ENCODE measurements around the gene ZIC2.
"Not testable (repeated sequence)": the region's sequence is repeated elsewhere in the genome, so short reads cannot be mapped to it uniquely, and the experiment has no call there.

Gene ZIC2

GRCh38 chr13:99981735-99982035 lies at the start of gene ZIC2:
ZIC2 (plus strand) TSS chr13:99981784; CDS start chr13:99982065, 281 bp downstream.
- DNase-seq (ENCODE audit: extremely low read depth in 1 of 2, low read depth in 1 of 2), result no peak

GRCh38 chr13:99932912-99933311 lies 48.7 kb upstream of the ZIC2 start:
- no peak for DNase-seq (ENCODE audit: extremely low read depth in 1 of 2, low read depth in 1 of 2)

- no peak for DNase-seq (ENCODE audit: extremely low read depth in 1 of 2, low read depth in 1 of 2)
Measured at GRCh38 chr13:99935772-99936171, 45.8 kb upstream of the ZIC2 start.

- DNase-seq (ENCODE audit: extremely low read depth in 1 of 2, low read depth in 1 of 2), result no peak
Measured at GRCh38 chr13:99938635-99939034, 42.9 kb upstream of the ZIC2 start.

GRCh38 chr13:99941086-99941485 lies 40.5 kb upstream of the ZIC2 start:
- no peak for DNase-seq (ENCODE audit: extremely low read depth in 1 of 2, low read depth in 1 of 2)

- no peak for DNase-seq (ENCODE audit: extremely low read depth in 1 of 2, low read depth in 1 of 2)
Measured at GRCh38 chr13:99941911-99942310, 39.7 kb upstream of the ZIC2 start.

GRCh38 chr13:99944102-99944501 lies 37.5 kb upstream of the ZIC2 start:
- no peak for DNase-seq (ENCODE audit: extremely low read depth in 1 of 2, low read depth in 1 of 2)

GRCh38 chr13:99944606-99945005 lies 37.0 kb upstream of the ZIC2 start:
- DNase-seq (ENCODE audit: extremely low read depth in 1 of 2, low read depth in 1 of 2), result no peak

GRCh38 chr13:99945515-99945914 lies 36.1 kb upstream of the ZIC2 start:
- DNase-seq (ENCODE audit: extremely low read depth in 1 of 2, low read depth in 1 of 2), result not testable (repeated sequence)

GRCh38 chr13:99947666-99948065 lies 33.9 kb upstream of the ZIC2 start:
- no peak for DNase-seq (ENCODE audit: extremely low read depth in 1 of 2, low read depth in 1 of 2)

GRCh38 chr13:99948411-99948810 lies 33.2 kb upstream of the ZIC2 start:
- no peak for DNase-seq (ENCODE audit: extremely low read depth in 1 of 2, low read depth in 1 of 2)

GRCh38 chr13:99948907-99949678 lies 32.5 kb upstream of the ZIC2 start:
- DNase-seq (ENCODE audit: extremely low read depth in 1 of 2, low read depth in 1 of 2), result no peak

- no peak for DNase-seq (ENCODE audit: extremely low read depth in 1 of 2, low read depth in 1 of 2)
Measured at GRCh38 chr13:99949679-99950413, 31.7 kb upstream of the ZIC2 start.

- DNase-seq (ENCODE audit: extremely low read depth in 1 of 2, low read depth in 1 of 2), result not testable (repeated sequence)
Measured at GRCh38 chr13:99951666-99952065, 29.9 kb upstream of the ZIC2 start.

GRCh38 chr13:99953138-99953755 lies 28.3 kb upstream of the ZIC2 start:
- no peak for DNase-seq (ENCODE audit: extremely low read depth in 1 of 2, low read depth in 1 of 2)

- no peak for DNase-seq (ENCODE audit: extremely low read depth in 1 of 2, low read depth in 1 of 2)
Measured at GRCh38 chr13:99955107-99955746, 26.4 kb upstream of the ZIC2 start.

GRCh38 chr13:99955747-99956472 lies 25.7 kb upstream of the ZIC2 start:
- no peak for DNase-seq (ENCODE audit: extremely low read depth in 1 of 2, low read depth in 1 of 2)

GRCh38 chr13:99956473-99957349 lies 24.9 kb upstream of the ZIC2 start:
- DNase-seq (ENCODE audit: extremely low read depth in 1 of 2, low read depth in 1 of 2), result no peak

GRCh38 chr13:99958406-99959126 lies 23.0 kb upstream of the ZIC2 start:
- no peak for DNase-seq (ENCODE audit: extremely low read depth in 1 of 2, low read depth in 1 of 2)

Data from stimulated activated CD8-positive, alpha-beta memory T cell treated with anti-CD3 and anti-CD28 coated beads, Interleukin-7, amount 100 ng/mL, for 48 hours (primary cell).